Measurements from ENCODE around the gene ZNF827.

Gene ZNF827

DNA sequence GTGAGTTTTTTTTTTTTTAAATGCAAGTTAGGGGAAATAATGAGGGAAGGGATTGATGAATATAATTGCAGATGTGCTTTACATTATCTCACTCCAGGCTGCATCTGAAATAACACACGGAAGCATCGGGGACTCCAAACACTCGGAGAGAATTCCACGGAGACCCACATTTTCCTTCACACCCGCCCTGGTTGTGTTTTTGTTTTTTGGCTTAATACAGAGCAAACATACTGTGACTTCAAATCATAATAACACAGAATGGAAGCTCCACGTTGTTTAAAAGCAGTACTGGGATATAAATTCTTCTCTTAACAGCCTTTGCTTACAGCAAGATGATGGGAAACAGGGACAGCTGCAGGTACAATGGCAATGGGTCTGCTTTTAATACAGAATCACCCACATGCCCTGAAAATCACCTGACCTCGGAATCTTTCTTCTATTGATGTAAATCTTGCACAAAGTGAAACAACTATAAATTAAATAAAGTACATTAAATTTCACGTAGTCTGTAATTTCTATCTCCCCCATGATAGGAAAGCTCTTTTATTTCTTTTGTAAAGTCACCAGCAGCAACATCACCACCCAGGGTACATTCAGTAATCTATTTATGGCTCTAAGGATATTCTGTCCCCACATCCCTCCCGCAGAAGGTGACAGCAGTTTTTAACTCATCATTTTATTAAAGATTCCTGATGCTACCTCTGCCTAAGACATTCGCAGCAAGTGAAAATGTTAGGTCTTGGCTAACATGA lies 119.3 kb downstream of the ZNF827 start:
- no peak for ATAC-seq

DNA sequence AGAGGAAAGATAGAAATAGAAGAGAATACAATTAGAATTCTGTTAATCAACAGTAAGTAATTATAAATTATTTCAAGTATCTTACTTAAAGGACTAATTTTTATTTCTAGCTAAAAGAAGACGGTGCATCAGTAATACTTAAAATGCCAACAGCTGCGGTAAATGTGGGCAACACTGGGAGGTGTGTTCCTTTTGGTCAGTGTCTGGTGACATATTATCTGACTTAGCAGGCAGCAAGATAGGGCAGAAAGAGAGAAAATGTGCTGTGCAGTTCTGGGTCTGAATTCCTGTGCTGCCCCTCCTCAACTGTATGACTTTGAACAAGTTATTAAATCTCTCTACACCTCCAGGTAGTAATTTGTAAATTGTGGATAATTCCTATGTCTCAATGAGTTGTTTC lies 120.6 kb downstream of the ZNF827 start:
- ATAC-seq, result no peak
- TF ChIP-seq ZNF8 (CRISPR knock-in tag; IDR thresholded peaks at IDR 0.05) (no peak), ZFP30 (CRISPR knock-in tag; IDR thresholded peaks at IDR 0.05) (no peak), SNAI2 (CRISPR knock-in tag; IDR thresholded peaks at IDR 0.05) (no peak), ZNF565 (CRISPR knock-in tag; conservative IDR thresholded peaks at IDR 0.05; ENCODE audit: low read depth) (no peak), ESRRG (CRISPR knock-in tag; IDR thresholded peaks at IDR 0.05) (no peak), ZFP3 (CRISPR knock-in tag; IDR thresholded peaks at IDR 0.05) (no peak), ARNTL (CRISPR knock-in tag; IDR thresholded peaks at IDR 0.05; ENCODE audit: borderline replicate concordance, low read depth) (no peak), TCF4 (CRISPR knock-in tag; IDR thresholded peaks at IDR 0.05; ENCODE audit: borderline replicate concordance) (no peak), CSDC2 (CRISPR knock-in tag; IDR thresholded peaks at IDR 0.05) (no peak), TOX (CRISPR knock-in tag; IDR thresholded peaks at IDR 0.05; ENCODE audit: borderline replicate concordance) (no peak), ISL1 (CRISPR knock-in tag; IDR thresholded peaks at IDR 0.05) (no peak)
- TF ChIP-seq, protein P1, sequence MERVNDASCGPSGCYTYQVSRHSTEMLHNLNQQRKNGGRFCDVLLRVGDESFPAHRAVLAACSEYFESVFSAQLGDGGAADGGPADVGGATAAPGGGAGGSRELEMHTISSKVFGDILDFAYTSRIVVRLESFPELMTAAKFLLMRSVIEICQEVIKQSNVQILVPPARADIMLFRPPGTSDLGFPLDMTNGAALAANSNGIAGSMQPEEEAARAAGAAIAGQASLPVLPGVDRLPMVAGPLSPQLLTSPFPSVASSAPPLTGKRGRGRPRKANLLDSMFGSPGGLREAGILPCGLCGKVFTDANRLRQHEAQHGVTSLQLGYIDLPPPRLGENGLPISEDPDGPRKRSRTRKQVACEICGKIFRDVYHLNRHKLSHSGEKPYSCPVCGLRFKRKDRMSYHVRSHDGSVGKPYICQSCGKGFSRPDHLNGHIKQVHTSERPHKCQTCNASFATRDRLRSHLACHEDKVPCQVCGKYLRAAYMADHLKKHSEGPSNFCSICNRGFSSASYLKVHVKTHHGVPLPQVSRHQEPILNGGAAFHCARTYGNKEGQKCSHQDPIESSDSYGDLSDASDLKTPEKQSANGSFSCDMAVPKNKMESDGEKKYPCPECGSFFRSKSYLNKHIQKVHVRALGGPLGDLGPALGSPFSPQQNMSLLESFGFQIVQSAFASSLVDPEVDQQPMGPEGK (CRISPR knock-in tag; IDR thresholded peaks at IDR 0.05; ENCODE audit: borderline replicate concordance), result no peak
- TF ChIP-seq, protein P2, sequence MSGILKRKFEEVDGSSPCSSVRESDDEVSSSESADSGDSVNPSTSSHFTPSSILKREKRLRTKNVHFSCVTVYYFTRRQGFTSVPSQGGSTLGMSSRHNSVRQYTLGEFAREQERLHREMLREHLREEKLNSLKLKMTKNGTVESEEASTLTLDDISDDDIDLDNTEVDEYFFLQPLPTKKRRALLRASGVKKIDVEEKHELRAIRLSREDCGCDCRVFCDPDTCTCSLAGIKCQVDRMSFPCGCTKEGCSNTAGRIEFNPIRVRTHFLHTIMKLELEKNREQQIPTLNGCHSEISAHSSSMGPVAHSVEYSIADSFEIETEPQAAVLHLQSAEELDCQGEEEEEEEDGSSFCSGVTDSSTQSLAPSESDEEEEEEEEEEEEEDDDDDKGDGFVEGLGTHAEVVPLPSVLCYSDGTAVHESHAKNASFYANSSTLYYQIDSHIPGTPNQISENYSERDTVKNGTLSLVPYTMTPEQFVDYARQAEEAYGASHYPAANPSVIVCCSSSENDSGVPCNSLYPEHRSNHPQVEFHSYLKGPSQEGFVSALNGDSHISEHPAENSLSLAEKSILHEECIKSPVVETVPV (CRISPR knock-in tag; IDR thresholded peaks at IDR 0.05), result no peak
- TF ChIP-seq, protein P3, sequence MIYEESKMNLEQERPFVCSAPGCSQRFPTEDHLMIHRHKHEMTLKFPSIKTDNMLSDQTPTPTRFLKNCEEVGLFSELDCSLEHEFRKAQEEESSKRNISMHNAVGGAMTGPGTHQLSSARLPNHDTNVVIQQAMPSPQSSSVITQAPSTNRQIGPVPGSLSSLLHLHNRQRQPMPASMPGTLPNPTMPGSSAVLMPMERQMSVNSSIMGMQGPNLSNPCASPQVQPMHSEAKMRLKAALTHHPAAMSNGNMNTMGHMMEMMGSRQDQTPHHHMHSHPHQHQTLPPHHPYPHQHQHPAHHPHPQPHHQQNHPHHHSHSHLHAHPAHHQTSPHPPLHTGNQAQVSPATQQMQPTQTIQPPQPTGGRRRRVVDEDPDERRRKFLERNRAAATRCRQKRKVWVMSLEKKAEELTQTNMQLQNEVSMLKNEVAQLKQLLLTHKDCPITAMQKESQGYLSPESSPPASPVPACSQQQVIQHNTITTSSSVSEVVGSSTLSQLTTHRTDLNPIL (CRISPR knock-in tag; IDR thresholded peaks at IDR 0.05; ENCODE audit: low read depth), result no peak
- TF ChIP-seq, protein P4, sequence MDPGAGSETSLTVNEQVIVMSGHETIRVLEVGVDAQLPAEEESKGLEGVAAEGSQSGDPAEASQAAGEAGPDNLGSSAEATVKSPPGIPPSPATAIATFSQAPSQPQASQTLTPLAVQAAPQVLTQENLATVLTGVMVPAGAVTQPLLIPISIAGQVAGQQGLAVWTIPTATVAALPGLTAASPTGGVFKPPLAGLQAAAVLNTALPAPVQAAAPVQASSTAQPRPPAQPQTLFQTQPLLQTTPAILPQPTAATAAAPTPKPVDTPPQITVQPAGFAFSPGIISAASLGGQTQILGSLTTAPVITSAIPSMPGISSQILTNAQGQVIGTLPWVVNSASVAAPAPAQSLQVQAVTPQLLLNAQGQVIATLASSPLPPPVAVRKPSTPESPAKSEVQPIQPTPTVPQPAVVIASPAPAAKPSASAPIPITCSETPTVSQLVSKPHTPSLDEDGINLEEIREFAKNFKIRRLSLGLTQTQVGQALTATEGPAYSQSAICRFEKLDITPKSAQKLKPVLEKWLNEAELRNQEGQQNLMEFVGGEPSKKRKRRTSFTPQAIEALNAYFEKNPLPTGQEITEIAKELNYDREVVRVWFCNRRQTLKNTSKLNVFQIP (CRISPR knock-in tag; IDR thresholded peaks at IDR 0.05; ENCODE audit: borderline replicate concordance, low read depth), result no peak

More for the DNA sequence above, 119.3 kb downstream of the ZNF827 start:
- TF ChIP-seq, protein P3 (CRISPR knock-in tag; IDR thresholded peaks at IDR 0.05; ENCODE audit: low read depth), result no peak
- TF ChIP-seq TOX (CRISPR knock-in tag; IDR thresholded peaks at IDR 0.05; ENCODE audit: borderline replicate concordance) (no peak), ZNF70 (CRISPR knock-in tag; IDR thresholded peaks at IDR 0.05) (no peak), SNAI2 (CRISPR knock-in tag; IDR thresholded peaks at IDR 0.05) (no peak)
- TF ChIP-seq, protein P4 (CRISPR knock-in tag; IDR thresholded peaks at IDR 0.05; ENCODE audit: borderline replicate concordance, low read depth), result no peak
- TF ChIP-seq, protein P5, sequence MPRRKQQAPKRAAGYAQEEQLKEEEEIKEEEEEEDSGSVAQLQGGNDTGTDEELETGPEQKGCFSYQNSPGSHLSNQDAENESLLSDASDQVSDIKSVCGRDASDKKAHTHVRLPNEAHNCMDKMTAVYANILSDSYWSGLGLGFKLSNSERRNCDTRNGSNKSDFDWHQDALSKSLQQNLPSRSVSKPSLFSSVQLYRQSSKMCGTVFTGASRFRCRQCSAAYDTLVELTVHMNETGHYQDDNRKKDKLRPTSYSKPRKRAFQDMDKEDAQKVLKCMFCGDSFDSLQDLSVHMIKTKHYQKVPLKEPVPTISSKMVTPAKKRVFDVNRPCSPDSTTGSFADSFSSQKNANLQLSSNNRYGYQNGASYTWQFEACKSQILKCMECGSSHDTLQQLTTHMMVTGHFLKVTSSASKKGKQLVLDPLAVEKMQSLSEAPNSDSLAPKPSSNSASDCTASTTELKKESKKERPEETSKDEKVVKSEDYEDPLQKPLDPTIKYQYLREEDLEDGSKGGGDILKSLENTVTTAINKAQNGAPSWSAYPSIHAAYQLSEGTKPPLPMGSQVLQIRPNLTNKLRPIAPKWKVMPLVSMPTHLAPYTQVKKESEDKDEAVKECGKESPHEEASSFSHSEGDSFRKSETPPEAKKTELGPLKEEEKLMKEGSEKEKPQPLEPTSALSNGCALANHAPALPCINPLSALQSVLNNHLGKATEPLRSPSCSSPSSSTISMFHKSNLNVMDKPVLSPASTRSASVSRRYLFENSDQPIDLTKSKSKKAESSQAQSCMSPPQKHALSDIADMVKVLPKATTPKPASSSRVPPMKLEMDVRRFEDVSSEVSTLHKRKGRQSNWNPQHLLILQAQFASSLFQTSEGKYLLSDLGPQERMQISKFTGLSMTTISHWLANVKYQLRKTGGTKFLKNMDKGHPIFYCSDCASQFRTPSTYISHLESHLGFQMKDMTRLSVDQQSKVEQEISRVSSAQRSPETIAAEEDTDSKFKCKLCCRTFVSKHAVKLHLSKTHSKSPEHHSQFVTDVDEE (CRISPR knock-in tag; IDR thresholded peaks at IDR 0.05), result no peak
- TF ChIP-seq, protein P2 (CRISPR knock-in tag; IDR thresholded peaks at IDR 0.05), result no peak
